ENCODE results near the gene KRT16. TPM values are rescaled to one million over a fixed set of nuclear protein-coding genes. Genes with fewer than 3 reads are reported as not detected.

Gene KRT16
- total and polyA plus RNA-seq, 10 of the 15 experiments (the other 5 are each of a cell fraction or from before 2014, with no cell fraction given): 0.07 TPM; not detected in 9

DNA sequence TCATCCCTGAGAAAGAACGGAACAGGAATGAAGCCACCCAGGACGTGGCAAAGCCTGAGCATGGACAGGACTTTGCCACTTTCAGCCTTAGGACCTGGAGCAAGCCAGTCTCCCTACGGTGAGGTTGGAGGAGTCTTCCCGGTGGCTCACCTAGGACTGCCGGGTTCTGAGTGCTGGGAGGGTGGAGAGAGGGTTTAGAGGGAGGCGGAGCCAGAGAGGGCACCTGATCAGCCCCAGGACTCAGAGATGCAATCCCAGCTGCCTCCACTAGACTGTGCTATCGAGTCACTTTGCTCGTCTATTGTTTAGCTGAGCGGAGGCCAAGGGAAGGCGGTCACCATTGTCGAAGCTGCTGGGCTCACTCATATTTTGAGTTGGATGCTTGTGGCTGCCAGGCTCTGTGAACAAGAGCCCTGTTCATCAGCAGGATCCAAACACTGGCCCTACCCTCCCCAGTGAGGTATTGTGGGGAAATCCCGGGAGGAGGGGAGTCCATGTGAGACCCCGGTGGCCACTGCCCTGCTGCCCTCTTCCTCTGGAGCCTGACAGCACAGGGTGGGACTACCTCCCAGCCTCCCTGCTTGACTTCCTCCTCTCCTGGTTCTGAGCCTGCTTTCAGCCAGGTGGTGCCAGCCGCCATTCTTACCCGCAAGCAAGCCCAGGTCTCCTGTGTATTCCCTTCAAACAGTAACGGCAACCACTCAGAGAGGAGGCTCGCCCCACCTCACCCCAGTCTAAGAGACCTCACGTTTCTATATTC lies 32.9 kb downstream of the KRT16 start:
- Histone ChIP-seq H4K20me1 (ENCODE audit: control insufficient read depth, insufficient read depth) (no peaks in the 10 kb centered on the region), H3K36me3 (ENCODE audit: control insufficient read depth in 2 of 2, insufficient read depth in 2 of 2, low read length in 1 of 2) (no peaks in the 10 kb centered on the region), H3K4me2 (ENCODE audit: control insufficient read depth, insufficient read depth) (no peak overlapping the region), H3K79me2 (ENCODE audit: control insufficient read depth, insufficient read depth, low read length) (no peaks in the 10 kb centered on the region), H3K27me3 (replicated peaks in 1 of 2; ENCODE audit: control insufficient read depth in 2 of 2, insufficient read depth in 2 of 2, low read length in 1 of 2) (no peaks in the 10 kb centered on the region; a peak in 2 of 4 replicates), H3K27ac (ENCODE audit: control insufficient read depth, insufficient read depth) (no peak overlapping the region), H2AFZ (ENCODE audit: control insufficient read depth, low read depth, low read length) (no peak overlapping the region), H3K9ac (ENCODE audit: control insufficient read depth, insufficient read depth, low read length) (no peak overlapping the region), H3K9me3 (replicated peaks; ENCODE audit: control insufficient read depth, insufficient read depth, low read length) (no peaks in the 10 kb centered on the region), H3K4me3 (no peak overlapping the region), H3K4me1 (ENCODE audit: control insufficient read depth, insufficient read depth, low read length) (no peaks in the 10 kb centered on the region)
- ATAC-seq: peak; percentile 98
- ChIA-PET RAD21 (ENCODE audit: unreplicated experiment) (interaction anchor here (1.4 to 2.6 kb wide), 2 partner anchors 69 to 83 kb away, joined by 4 to 14 read pairs; no protein-coding TSS in a partner anchor), CTCF (interaction anchor here (0.6 to 1.4 kb wide), 9 partner anchors 9 to 181 kb away, joined by 3 to 6 read pairs (median 3); no protein-coding TSS in a partner anchor), POLR2A (interaction anchor here (0.6 kb wide), 2 partner anchors 82 to 1260 kb away, joined by 4 to 9 read pairs; no protein-coding TSS in a partner anchor), SMC1A (ENCODE audit: uncharacterized antibody, unreplicated experiment) (interaction anchor here (0.9 to 1.4 kb wide), 4 partner anchors 30 to 84 kb away, joined by 3 to 7 read pairs (median 4); no protein-coding TSS in a partner anchor)
- WGBS (ENCODE audit: insufficient coverage, insufficient replicate concordance, low lambda C conversion rate, missing lambda C conversion rate): 31% methylated on average over 18 of the region's 18 CpGs
- no peak for TF ChIP-seq SMARCA5 (IDR thresholded peaks at IDR 0.05)
- TF ChIP-seq YY1 (IDR thresholded peaks at IDR 0.05; ENCODE audit: low read depth, low read length): 0 out of 2 replicates have a peak, but pooled peaks have one; percentile 12
- TF ChIP-seq, protein P1, sequence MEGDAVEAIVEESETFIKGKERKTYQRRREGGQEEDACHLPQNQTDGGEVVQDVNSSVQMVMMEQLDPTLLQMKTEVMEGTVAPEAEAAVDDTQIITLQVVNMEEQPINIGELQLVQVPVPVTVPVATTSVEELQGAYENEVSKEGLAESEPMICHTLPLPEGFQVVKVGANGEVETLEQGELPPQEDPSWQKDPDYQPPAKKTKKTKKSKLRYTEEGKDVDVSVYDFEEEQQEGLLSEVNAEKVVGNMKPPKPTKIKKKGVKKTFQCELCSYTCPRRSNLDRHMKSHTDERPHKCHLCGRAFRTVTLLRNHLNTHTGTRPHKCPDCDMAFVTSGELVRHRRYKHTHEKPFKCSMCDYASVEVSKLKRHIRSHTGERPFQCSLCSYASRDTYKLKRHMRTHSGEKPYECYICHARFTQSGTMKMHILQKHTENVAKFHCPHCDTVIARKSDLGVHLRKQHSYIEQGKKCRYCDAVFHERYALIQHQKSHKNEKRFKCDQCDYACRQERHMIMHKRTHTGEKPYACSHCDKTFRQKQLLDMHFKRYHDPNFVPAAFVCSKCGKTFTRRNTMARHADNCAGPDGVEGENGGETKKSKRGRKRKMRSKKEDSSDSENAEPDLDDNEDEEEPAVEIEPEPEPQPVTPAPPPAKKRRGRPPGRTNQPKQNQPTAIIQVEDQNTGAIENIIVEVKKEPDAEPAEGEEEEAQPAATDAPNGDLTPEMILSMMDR (IDR thresholded peaks at IDR 0.05 in 2 of 3, conservative IDR thresholded peaks at IDR 0.05 in 1 of 3; ENCODE audit: control insufficient read depth in 2 of 3, extremely low read depth in 1 of 3, insufficient read depth in 1 of 3, low read depth in 3 of 3, low read length in 3 of 3): peak; percentile 62 to 82 (median 77)
- TF ChIP-seq LARP7 (IDR thresholded peaks at IDR 0.05): no peak
- no peak for TF ChIP-seq SMAD5 (IDR thresholded peaks at IDR 0.05; ENCODE audit: low read depth)
- TF ChIP-seq NFIC (IDR thresholded peaks at IDR 0.05; ENCODE audit: low read depth, low read length): no peak
- TF ChIP-seq, protein P2, sequence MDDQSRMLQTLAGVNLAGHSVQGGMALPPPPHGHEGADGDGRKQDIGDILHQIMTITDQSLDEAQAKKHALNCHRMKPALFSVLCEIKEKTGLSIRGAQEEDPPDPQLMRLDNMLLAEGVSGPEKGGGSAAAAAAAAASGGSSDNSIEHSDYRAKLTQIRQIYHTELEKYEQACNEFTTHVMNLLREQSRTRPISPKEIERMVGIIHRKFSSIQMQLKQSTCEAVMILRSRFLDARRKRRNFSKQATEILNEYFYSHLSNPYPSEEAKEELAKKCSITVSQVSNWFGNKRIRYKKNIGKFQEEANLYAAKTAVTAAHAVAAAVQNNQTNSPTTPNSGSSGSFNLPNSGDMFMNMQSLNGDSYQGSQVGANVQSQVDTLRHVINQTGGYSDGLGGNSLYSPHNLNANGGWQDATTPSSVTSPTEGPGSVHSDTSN (IDR thresholded peaks at IDR 0.05; ENCODE audit: insufficient replicate concordance, low read depth, low read length): no peak
- TF ChIP-seq RAD51 (IDR thresholded peaks at IDR 0.05): peak; percentile 54; the same call in 1 of the 2 replicates
- peak; percentile 43 for TF ChIP-seq SMC3 (IDR thresholded peaks at IDR 0.05; ENCODE audit: borderline replicate concordance, low read length)
- TF ChIP-seq, protein P3, sequence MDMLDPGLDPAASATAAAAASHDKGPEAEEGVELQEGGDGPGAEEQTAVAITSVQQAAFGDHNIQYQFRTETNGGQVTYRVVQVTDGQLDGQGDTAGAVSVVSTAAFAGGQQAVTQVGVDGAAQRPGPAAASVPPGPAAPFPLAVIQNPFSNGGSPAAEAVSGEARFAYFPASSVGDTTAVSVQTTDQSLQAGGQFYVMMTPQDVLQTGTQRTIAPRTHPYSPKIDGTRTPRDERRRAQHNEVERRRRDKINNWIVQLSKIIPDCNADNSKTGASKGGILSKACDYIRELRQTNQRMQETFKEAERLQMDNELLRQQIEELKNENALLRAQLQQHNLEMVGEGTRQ (IDR thresholded peaks at IDR 0.05; ENCODE audit: borderline replicate concordance, low read depth, low read length): peak; percentile 1; the same call in 1 of the 2 replicates
- TF ChIP-seq RAD21 (IDR thresholded peaks at IDR 0.05; ENCODE audit: insufficient read depth, low read depth, low read length): peak; percentile 52
- TF ChIP-seq NFYA (IDR thresholded peaks at IDR 0.05; ENCODE audit: borderline replicate concordance, low read depth, low read length): no peak
- no peak for TF ChIP-seq TCF7 (IDR thresholded peaks at IDR 0.05; ENCODE audit: borderline replicate concordance)
- no peak for TF ChIP-seq SMAD1 (IDR thresholded peaks at IDR 0.05; ENCODE audit: low read depth, partially characterized antibody)
- TF ChIP-seq CBFB (IDR thresholded peaks at IDR 0.05; ENCODE audit: low read depth): no peak
- TF ChIP-seq, protein P4, sequence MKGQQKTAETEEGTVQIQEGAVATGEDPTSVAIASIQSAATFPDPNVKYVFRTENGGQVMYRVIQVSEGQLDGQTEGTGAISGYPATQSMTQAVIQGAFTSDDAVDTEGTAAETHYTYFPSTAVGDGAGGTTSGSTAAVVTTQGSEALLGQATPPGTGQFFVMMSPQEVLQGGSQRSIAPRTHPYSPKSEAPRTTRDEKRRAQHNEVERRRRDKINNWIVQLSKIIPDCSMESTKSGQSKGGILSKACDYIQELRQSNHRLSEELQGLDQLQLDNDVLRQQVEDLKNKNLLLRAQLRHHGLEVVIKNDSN (IDR thresholded peaks at IDR 0.05; ENCODE audit: borderline replicate concordance, extremely low read length, insufficient read depth, low read depth, low read length): peak; percentile 33
- TF ChIP-seq ZNF217 (IDR thresholded peaks at IDR 0.05): no peak
- TF ChIP-seq ZNF207 (IDR thresholded peaks at IDR 0.05; ENCODE audit: borderline replicate concordance): no peak
- peak; percentile 21 for DNase-seq (ENCODE audit: low read depth, low spot score)
- in situ Hi-C loops (cut with MboI): no loop called here
- peak; percentile 99 for FAIRE-seq
- intact Hi-C loops (cut with micrococcal nuclease; ENCODE audit: unreplicated experiment): loop anchor here (5.0 kb wide), 1 partner anchor 83 kb away; no protein-coding TSS in a partner anchor
- BruUV-seq (replicated peaks): no TSS peak
